Measurements from ENCODE around the gene UBTD2.

The UBTD2 gene

GRCh38 chr5:172243302-172243701, 40.3 kb downstream of the UBTD2 start:
- DNase-seq, result no peak
- TF ChIP-seq, protein P1, sequence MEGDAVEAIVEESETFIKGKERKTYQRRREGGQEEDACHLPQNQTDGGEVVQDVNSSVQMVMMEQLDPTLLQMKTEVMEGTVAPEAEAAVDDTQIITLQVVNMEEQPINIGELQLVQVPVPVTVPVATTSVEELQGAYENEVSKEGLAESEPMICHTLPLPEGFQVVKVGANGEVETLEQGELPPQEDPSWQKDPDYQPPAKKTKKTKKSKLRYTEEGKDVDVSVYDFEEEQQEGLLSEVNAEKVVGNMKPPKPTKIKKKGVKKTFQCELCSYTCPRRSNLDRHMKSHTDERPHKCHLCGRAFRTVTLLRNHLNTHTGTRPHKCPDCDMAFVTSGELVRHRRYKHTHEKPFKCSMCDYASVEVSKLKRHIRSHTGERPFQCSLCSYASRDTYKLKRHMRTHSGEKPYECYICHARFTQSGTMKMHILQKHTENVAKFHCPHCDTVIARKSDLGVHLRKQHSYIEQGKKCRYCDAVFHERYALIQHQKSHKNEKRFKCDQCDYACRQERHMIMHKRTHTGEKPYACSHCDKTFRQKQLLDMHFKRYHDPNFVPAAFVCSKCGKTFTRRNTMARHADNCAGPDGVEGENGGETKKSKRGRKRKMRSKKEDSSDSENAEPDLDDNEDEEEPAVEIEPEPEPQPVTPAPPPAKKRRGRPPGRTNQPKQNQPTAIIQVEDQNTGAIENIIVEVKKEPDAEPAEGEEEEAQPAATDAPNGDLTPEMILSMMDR (IDR thresholded peaks at IDR 0.05), result no peak
- intact Hi-C loops (cut with DNase I; ENCODE audit: low total_unique reads), result no loop called here
- Histone ChIP-seq H3K27ac (no peak overlapping the region), H3K4me1 (no peaks in the 10 kb centered on the region), H3K36me3 (peaks cover 0 to under 1% (median 0%) of the 10 kb centered on the region in 3 donors), H3K9me3 (no peaks in the 10 kb centered on the region), H3K4me3 (no peak overlapping the region), H3K27me3 (no peaks in the 10 kb centered on the region)

DNA sequence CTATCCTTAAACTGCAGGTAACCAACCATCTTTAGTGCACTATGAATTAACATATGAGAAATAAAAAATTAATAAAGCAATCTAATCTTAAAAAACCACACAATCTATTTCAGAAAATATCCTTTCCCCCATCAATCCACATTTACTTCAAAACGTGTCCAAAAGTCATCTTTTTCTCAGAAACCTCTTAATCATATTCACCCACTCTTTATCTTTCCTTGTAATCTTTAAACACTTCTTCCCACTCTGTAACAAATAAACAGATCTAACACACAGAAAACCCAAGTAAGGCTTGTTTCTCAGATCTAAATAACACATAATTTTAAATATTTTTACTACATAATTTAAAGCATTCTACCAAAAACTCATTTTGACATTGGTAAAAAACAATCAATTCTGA, 45.2 kb downstream of the UBTD2 start:
- Histone ChIP-seq H3K27ac (no peak overlapping the region), H3K9me3 (no peaks in the 10 kb centered on the region), H3K4me1 (peaks cover 0 to 12% (median 6%) of the 10 kb centered on the region in 4 donors), H3K36me3 (peaks cover 0 to 9% (median 5%) of the 10 kb centered on the region in 3 donors), H3K4me3 (no peak overlapping the region), H3K27me3 (no peaks in the 10 kb centered on the region)
- DNase-seq, result no peak
- intact Hi-C loops (cut with DNase I; ENCODE audit: low total_unique reads), result no loop called here
- TF ChIP-seq, protein P1 (IDR thresholded peaks at IDR 0.05), result no peak

GRCh38 chr5:172235827-172236736, 47.5 kb downstream of the UBTD2 start:
- H3K27ac ChIP-seq, result no peak overlapping the region
- intact Hi-C loops (cut with DNase I; ENCODE audit: low total_unique reads), result no loop called here
- TF ChIP-seq, protein P1 (IDR thresholded peaks at IDR 0.05), result no peak
- no peaks in the 10 kb centered on the region for H3K9me3 ChIP-seq
- H3K4me3 ChIP-seq, result no peak overlapping the region
- peaks cover 10 to 22% (median 17%) of the 10 kb centered on the region in 3 donors for H3K36me3 ChIP-seq
- DNase-seq, result no peak
- H3K27me3 ChIP-seq, result no peaks in the 10 kb centered on the region
- peaks cover 0 to 12% (median 6%) of the 10 kb centered on the region in 4 donors for H3K4me1 ChIP-seq

- TF ChIP-seq, protein P1 (IDR thresholded peaks at IDR 0.05), result no peak
- H3K4me1 ChIP-seq, result peaks cover 0 to 12% (median 6%) of the 10 kb centered on the region in 4 donors
- no peaks in the 10 kb centered on the region for H3K27me3 ChIP-seq
- intact Hi-C loops (cut with DNase I; ENCODE audit: low total_unique reads), result no loop called here
- H3K4me3 ChIP-seq, result no peak overlapping the region
- no peak overlapping the region for H3K27ac ChIP-seq
- peaks cover 12 to 22% (median 17%) of the 10 kb centered on the region in 3 donors for H3K36me3 ChIP-seq
- DNase-seq, result no peak
- no peaks in the 10 kb centered on the region for H3K9me3 ChIP-seq
Observed at GRCh38 chr5:172235132-172235780, 48.3 kb downstream of the UBTD2 start.

DNA sequence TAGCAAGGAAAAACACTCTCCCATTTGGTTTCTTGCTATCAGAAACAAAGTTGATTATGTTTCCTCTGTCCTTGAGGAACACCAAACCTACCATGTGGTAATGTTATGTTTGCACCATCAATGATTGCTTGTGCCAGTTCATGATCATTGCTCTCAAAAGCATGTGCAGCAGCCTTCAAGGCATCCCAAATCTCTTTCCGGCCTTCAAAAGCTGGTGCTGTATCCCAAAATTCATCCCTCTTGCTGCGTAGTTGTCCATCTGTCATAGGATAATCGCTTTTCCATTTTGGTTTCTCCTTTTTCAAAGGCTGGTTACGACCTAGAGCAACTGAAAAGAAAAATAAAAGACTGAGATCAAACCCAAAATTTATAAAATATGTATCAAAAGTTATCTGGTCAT, 49.5 kb downstream of the UBTD2 start:
- H3K4me3 ChIP-seq, result no peak overlapping the region
- intact Hi-C loops (cut with DNase I; ENCODE audit: low total_unique reads), result no loop called here
- TF ChIP-seq, protein P1 (IDR thresholded peaks at IDR 0.05), result no peak
- no peaks in the 10 kb centered on the region for H3K9me3 ChIP-seq
- DNase-seq, result no peak
- H3K27ac ChIP-seq, result no peak overlapping the region
- H3K4me1 ChIP-seq, result peaks cover 0 to 12% (median 6%) of the 10 kb centered on the region in 4 donors
- peaks cover 12 to 26% (median 17%) of the 10 kb centered on the region in 3 donors for H3K36me3 ChIP-seq
- H3K27me3 ChIP-seq, result no peaks in the 10 kb centered on the region

Measured in tibial artery (tissue), 4 donors.